Aorta (tissue), 5 donors: ENCODE measurements around the gene HSD17B3. TPM values are rescaled to one million over a fixed set of nuclear protein-coding genes. Genes with fewer than 3 reads are reported as not detected.

Experiments used
- ATAC-seq: fragments of 200-7000 bp; cut with Tn5 transposase; one replicate; pipeline ENCODE4 v1.9.1; 2022; ENCODE audit warnings: moderate library complexity; ENCODE audit not compliant: low FRiP score
- DNase-seq, 2 donors: peaks; one replicate each; pipeline ENCODE4 v3.0.0-alpha.2; 2020
- H3K27ac ChIP-seq, 2 donors: one replicate each; pipeline ENCODE4 v1.5.1; 2013; ENCODE audit warnings: low read length in 2 of 2, mild to moderate bottlenecking in 2 of 2, moderate library complexity in 2 of 2, control low read depth in 1 of 2, inconsistent platforms in 1 of 2, low read depth in 1 of 2
- H3K27me3 ChIP-seq, 2 donors: one replicate each; pipeline ENCODE4 v1.6.1; 2013; ENCODE audit warnings: control low read depth in 1 of 2, low read length in 1 of 2, mild to moderate bottlenecking in 1 of 2, moderate library complexity in 1 of 2; ENCODE audit not compliant: insufficient read depth in 2 of 2, control insufficient read depth in 1 of 2
- H3K36me3 ChIP-seq, 2 donors: one replicate each; pipeline ENCODE4 v1.6.1; 2013; ENCODE audit warnings: control low read depth in 1 of 2, low read length in 1 of 2, mild to moderate bottlenecking in 1 of 2; ENCODE audit not compliant: insufficient read depth in 2 of 2, control insufficient read depth in 1 of 2
- H3K4me1 ChIP-seq, 2 donors: one replicate each; pipeline ENCODE4 v1.6.1; 2013; ENCODE audit warnings: low read length in 2 of 2, control low read depth in 1 of 2, mild to moderate bottlenecking in 1 of 2, moderate library complexity in 1 of 2; ENCODE audit not compliant: insufficient read depth in 2 of 2, control insufficient read depth in 1 of 2
- H3K4me3 ChIP-seq, 2 donors: one replicate each; pipeline ENCODE4 v1.5.1; 2013; ENCODE audit warnings: low read length in 2 of 2, control low read depth in 1 of 2, mild to moderate bottlenecking in 1 of 2
- H3K9me3 ChIP-seq: one replicate; pipeline ENCODE4 v1.6.1; 2013; ENCODE audit warnings: mild to moderate bottlenecking, low read length; ENCODE audit not compliant: control insufficient read depth
- WGBS, 2 donors: extraction: QIAGEN DNeasy Blood & Tissue Kit; methylation state at CpG; one replicate each; pipeline ENCODE4 v1.1.7; 2013; 5-methylcytosine and 5-hydroxymethylcytosine counted together
- intact Hi-C, 2 donors: fragments of 100-400 bp; cut with DNase I; formaldehyde crosslinking; loops; one replicate each; pipeline versions ENCODE4 v1.14.2 to v1.15.0; 2022
- long read RNA-seq, 2 donors: library from polyadenylated mRNA; unstranded; transcript quantifications; one replicate each; pipeline ENCODE4 v2.0.0, GENCODE V29; 2020 to 2021
- polyA plus RNA-seq, 2 donors: library from polyadenylated mRNA; stranded (reverse); fragments of 200-250 nt; gene quantifications; one replicate each; pipeline ENCODE4 v1.2.3, GENCODE V29; 2013
- total RNA-seq, 2 donors: library from RNA; stranded (reverse); fragmentation: NEBNext Ultra II Directional; extraction: Animal tissue kit (Norgen Biotek cat#: 25700); gene quantifications; one replicate each; pipeline ENCODE4 v1.2.1, GENCODE V29; 2021
- donor health status: healthy with polysubstance abuse.
- donor health status: Bipolar disorder and iron deficiency.
- donor health status: DM: no; HTN: no; CAD: no.
- donor health status: DM: no; HTN: no; CAD: no.
- donor health status: DM: yes; HTN: yes; CAD: no.

Gene HSD17B3
- total RNA-seq (1 to 10 TPM; 2.2 to 2.6 TPM), polyA plus RNA-seq (10 to 100 TPM in 1 of 2 donors, not detected in 1; 17.7 TPM)
- long read RNA-seq, donor 1 = 0 reads
- long read RNA-seq, donor 2 = 0 reads

GRCh38 chr9:96302021-96302420, at the start of gene HSD17B3:
TSS of gene HSD17B3 (minus strand) at chr9:96302176. CDS start at chr9:96302104, 72 bp downstream.
- H3K27ac ChIP-seq = no peak within 1 kb of the TSS
- H3K4me1 ChIP-seq = no peaks in the 10 kb centered on the region
- intact Hi-C loops = no loop called here
- H3K9me3 ChIP-seq = no peaks in the 10 kb centered on the region
- DNase-seq (no peak), ATAC-seq (no peak)
- no peaks in the 10 kb centered on the region for H3K36me3 ChIP-seq
- H3K27me3 ChIP-seq = no peaks in the 10 kb centered on the region
- WGBS, 2 donors = 87 to 91% methylated on average over 6 of the region's 6 CpGs
- no peak within 1 kb of the TSS for H3K4me3 ChIP-seq

- H3K27ac ChIP-seq = no peak overlapping the region
- no peak for DNase-seq
- no peaks in the 10 kb centered on the region for H3K27me3 ChIP-seq
- H3K9me3 ChIP-seq = peaks cover 1% of the 10 kb centered on the region
- WGBS, 2 donors = 93 to 97% methylated on average over 1 of the region's 1 CpG
- ATAC-seq = no peak
- no peaks in the 10 kb centered on the region for H3K4me1 ChIP-seq
- no peak overlapping the region for H3K4me3 ChIP-seq
- peaks cover 0 to 8% of the 10 kb centered on the region in 2 donors for H3K36me3 ChIP-seq
- intact Hi-C loops = no loop called here
Measured at GRCh38 chr9:96350866-96351265, 48.9 kb upstream of the HSD17B3 start.

GRCh38 chr9:96348261-96348660, 46.3 kb upstream of the HSD17B3 start:
- intact Hi-C loops = no loop called here
- Histone ChIP-seq H3K9me3 (peaks cover 1% of the 10 kb centered on the region), H3K36me3 (peaks cover 0 to 5% of the 10 kb centered on the region in 2 donors), H3K27me3 (no peaks in the 10 kb centered on the region), H3K4me3 (no peak overlapping the region), H3K4me1 (no peaks in the 10 kb centered on the region), H3K27ac (no peak overlapping the region)
- DNase-seq (no peak), ATAC-seq (no peak)
- WGBS, 2 donors = 97 to 99% methylated on average over 5 of the region's 5 CpGs

- Histone ChIP-seq H3K36me3 (peaks cover 0 to 4% of the 10 kb centered on the region in 2 donors), H3K27me3 (no peaks in the 10 kb centered on the region), H3K4me1 (no peaks in the 10 kb centered on the region), H3K9me3 (peaks cover 1% of the 10 kb centered on the region), H3K27ac (no peak overlapping the region), H3K4me3 (no peak overlapping the region)
- intact Hi-C loops = no loop called here
- WGBS, 2 donors = 87 to 93% methylated on average over 9 of the region's 9 CpGs
- no peak for ATAC-seq
- no peak for DNase-seq
Measured at GRCh38 chr9:96345551-96345950, 43.6 kb upstream of the HSD17B3 start.

GRCh38 chr9:96344458-96345180, 42.6 kb upstream of the HSD17B3 start:
- H3K27me3 ChIP-seq = no peaks in the 10 kb centered on the region
- DNase-seq (no peak), ATAC-seq (peak; percentile 88)
- H3K9me3 ChIP-seq = peaks cover 1% of the 10 kb centered on the region
- no peak overlapping the region for H3K4me3 ChIP-seq
- no peak overlapping the region for H3K27ac ChIP-seq
- WGBS, 2 donors = 47 to 52% methylated on average over 6 of the region's 6 CpGs
- no peaks in the 10 kb centered on the region for H3K4me1 ChIP-seq
- peaks cover 0 to 4% of the 10 kb centered on the region in 2 donors for H3K36me3 ChIP-seq
- intact Hi-C loops = no loop called here

GRCh38 chr9:96343515-96344360, 41.8 kb upstream of the HSD17B3 start:
- no peaks in the 10 kb centered on the region for H3K27me3 ChIP-seq
- 65 to 70% methylated on average over 5 of the region's 5 CpGs for WGBS, 2 donors
- no peak for ATAC-seq
- intact Hi-C loops = no loop called here
- peaks cover 1% of the 10 kb centered on the region for H3K9me3 ChIP-seq
- no peak for DNase-seq
- H3K27ac ChIP-seq = no peak overlapping the region
- no peaks in the 10 kb centered on the region for H3K4me1 ChIP-seq
- no peak overlapping the region for H3K4me3 ChIP-seq
- peaks cover 0 to 4% of the 10 kb centered on the region in 2 donors for H3K36me3 ChIP-seq

- no peak overlapping the region for H3K27ac ChIP-seq
- DNase-seq = no peak
- H3K9me3 ChIP-seq = no peaks in the 10 kb centered on the region
- no peaks in the 10 kb centered on the region for H3K4me1 ChIP-seq
- intact Hi-C loops = no loop called here
- H3K4me3 ChIP-seq = no peak overlapping the region
- no peak for ATAC-seq
- no peaks in the 10 kb centered on the region for H3K36me3 ChIP-seq
- 83 to 91% methylated on average over 20 of the region's 20 CpGs for WGBS, 2 donors
- no peaks in the 10 kb centered on the region for H3K27me3 ChIP-seq
Measured at GRCh38 chr9:96342571-96343245, 40.7 kb upstream of the HSD17B3 start.

- Histone ChIP-seq H3K9me3 (no peaks in the 10 kb centered on the region), H3K27ac (no peak overlapping the region), H3K4me1 (no peaks in the 10 kb centered on the region), H3K4me3 (no peak overlapping the region), H3K27me3 (no peaks in the 10 kb centered on the region), H3K36me3 (no peaks in the 10 kb centered on the region)
- no peak for DNase-seq
- intact Hi-C loops = no loop called here
- WGBS, 2 donors = 77 to 95% methylated on average over 3 of the region's 3 CpGs
- no peak for ATAC-seq
Measured at GRCh38 chr9:96340707-96341106, 38.7 kb upstream of the HSD17B3 start.
